ENCODE measurements around the gene MCFD2. TPM values are rescaled to one million over a fixed set of nuclear protein-coding genes. Genes with fewer than 3 reads are reported as not detected.

The MCFD2 gene
- total RNA-seq, 1 experiment from 2014 or later, result 84.9 TPM

DNA sequence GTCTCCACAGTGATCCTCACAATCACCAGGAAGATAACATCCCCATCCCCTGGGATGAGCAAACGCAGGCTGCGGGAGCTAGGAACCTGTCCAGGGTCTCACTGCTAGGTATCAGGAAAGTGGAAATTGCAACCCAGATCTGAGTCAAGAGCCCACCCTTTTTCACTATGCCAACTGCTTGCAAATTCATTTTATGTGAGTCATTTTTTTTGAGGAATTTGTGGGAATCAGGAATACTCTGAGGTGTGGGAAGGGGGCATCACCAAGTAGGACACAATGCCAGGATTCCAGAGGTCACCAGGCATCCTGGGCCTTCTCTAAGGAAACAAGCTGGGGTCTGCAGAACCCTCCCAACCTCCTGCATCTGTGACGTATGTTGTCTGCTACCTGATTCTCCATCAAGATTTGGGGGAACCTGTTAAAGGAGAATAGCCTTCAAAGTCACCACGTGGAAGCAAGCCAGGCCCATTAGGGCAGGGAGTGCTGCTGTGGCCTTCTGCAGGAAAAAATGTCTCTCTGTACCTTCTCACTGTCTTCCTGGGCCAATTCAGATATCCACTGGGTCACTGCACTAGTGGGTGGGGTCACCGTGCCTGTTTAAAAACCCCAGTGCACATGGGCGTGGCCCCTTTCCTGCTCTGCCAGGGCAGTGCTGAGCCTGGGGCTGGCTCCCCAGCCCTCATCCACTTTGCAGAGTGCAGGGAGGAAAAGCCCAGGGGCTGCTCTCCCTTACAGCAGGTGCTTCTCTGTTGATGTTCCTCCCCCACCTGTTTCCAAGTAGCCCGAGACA, 50.2 kb downstream of the MCFD2 start:
- in situ Hi-C loops (cut with HindIII; ENCODE audit: low pct_unique_long_range_greater_than_20kb, low sequenced_read_pairs), result no loop called here
- no peak overlapping the region for H3K4me3 ChIP-seq (ENCODE audit: low read depth in 2 of 2, low read length in 2 of 2)
- no peaks in the 10 kb centered on the region for H3K27me3 ChIP-seq (ENCODE audit: control insufficient read depth, insufficient read depth, low read length)
- H3K4me1 ChIP-seq (ENCODE audit: control insufficient read depth, insufficient read depth, low read length), result no peaks in the 10 kb centered on the region
- TF ChIP-seq POLR2AphosphoS5 (IDR thresholded peaks at IDR 0.05; ENCODE audit: low read depth, low read length) (no peak), TCF7L2 (IDR thresholded peaks at IDR 0.05; ENCODE audit: low read depth, low read length) (no peak)
- TF ChIP-seq, protein P1, sequence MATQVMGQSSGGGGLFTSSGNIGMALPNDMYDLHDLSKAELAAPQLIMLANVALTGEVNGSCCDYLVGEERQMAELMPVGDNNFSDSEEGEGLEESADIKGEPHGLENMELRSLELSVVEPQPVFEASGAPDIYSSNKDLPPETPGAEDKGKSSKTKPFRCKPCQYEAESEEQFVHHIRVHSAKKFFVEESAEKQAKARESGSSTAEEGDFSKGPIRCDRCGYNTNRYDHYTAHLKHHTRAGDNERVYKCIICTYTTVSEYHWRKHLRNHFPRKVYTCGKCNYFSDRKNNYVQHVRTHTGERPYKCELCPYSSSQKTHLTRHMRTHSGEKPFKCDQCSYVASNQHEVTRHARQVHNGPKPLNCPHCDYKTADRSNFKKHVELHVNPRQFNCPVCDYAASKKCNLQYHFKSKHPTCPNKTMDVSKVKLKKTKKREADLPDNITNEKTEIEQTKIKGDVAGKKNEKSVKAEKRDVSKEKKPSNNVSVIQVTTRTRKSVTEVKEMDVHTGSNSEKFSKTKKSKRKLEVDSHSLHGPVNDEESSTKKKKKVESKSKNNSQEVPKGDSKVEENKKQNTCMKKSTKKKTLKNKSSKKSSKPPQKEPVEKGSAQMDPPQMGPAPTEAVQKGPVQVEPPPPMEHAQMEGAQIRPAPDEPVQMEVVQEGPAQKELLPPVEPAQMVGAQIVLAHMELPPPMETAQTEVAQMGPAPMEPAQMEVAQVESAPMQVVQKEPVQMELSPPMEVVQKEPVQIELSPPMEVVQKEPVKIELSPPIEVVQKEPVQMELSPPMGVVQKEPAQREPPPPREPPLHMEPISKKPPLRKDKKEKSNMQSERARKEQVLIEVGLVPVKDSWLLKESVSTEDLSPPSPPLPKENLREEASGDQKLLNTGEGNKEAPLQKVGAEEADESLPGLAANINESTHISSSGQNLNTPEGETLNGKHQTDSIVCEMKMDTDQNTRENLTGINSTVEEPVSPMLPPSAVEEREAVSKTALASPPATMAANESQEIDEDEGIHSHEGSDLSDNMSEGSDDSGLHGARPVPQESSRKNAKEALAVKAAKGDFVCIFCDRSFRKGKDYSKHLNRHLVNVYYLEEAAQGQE (IDR thresholded peaks at IDR 0.05; ENCODE audit: insufficient read depth in 1 of 2, low read depth in 2 of 2, low read length in 1 of 2), result no peak
- POLR2A ChIA-PET, result no interaction called here
- H3K9me3 ChIP-seq (ENCODE audit: control insufficient read depth, insufficient read depth, low read depth, low read length), result peaks cover 4% of the 10 kb centered on the region; the same call in 1 of the 2 replicates
- no TSS peak for BruUV-seq (replicated peaks)
- intact Hi-C loops (cut with micrococcal nuclease; ENCODE audit: unreplicated experiment), result no loop called here
- no peaks in the 10 kb centered on the region for H3K36me3 ChIP-seq (ENCODE audit: control insufficient read depth, insufficient read depth, low read length)
- DNase-seq (ENCODE audit: low read depth, low spot score) (no peak), ATAC-seq (no peak)
- CTCF ChIA-PET, result no interaction called here
- no peak overlapping the region for H3K27ac ChIP-seq (ENCODE audit: low read length)

- Histone ChIP-seq H3K4me1 (ENCODE audit: control insufficient read depth, insufficient read depth, low read length) (no peaks in the 10 kb centered on the region), H3K27ac (ENCODE audit: low read length) (no peak overlapping the region), H3K4me3 (ENCODE audit: low read depth in 2 of 2, low read length in 2 of 2) (no peak overlapping the region), H3K36me3 (ENCODE audit: control insufficient read depth, insufficient read depth, low read length) (no peaks in the 10 kb centered on the region), H3K27me3 (ENCODE audit: control insufficient read depth, insufficient read depth, low read length) (no peaks in the 10 kb centered on the region), H3K9me3 (ENCODE audit: control insufficient read depth, insufficient read depth, low read depth, low read length) (peaks cover 4% of the 10 kb centered on the region; the same call in 1 of the 2 replicates)
- DNase-seq (ENCODE audit: low read depth, low spot score) (no peak), ATAC-seq (no peak)
- no TSS peak for BruUV-seq (replicated peaks)
- TF ChIP-seq POLR2AphosphoS5 (IDR thresholded peaks at IDR 0.05; ENCODE audit: low read depth, low read length) (no peak), SIN3A (IDR thresholded peaks at IDR 0.05; ENCODE audit: borderline replicate concordance, insufficient read depth, low read depth, low read length) (no peak), TCF7L2 (IDR thresholded peaks at IDR 0.05; ENCODE audit: low read depth, low read length) (no peak)
- TF ChIP-seq, protein P1 (IDR thresholded peaks at IDR 0.05; ENCODE audit: insufficient read depth in 1 of 2, low read depth in 2 of 2, low read length in 1 of 2), result no peak
- TF ChIP-seq, protein P2, sequence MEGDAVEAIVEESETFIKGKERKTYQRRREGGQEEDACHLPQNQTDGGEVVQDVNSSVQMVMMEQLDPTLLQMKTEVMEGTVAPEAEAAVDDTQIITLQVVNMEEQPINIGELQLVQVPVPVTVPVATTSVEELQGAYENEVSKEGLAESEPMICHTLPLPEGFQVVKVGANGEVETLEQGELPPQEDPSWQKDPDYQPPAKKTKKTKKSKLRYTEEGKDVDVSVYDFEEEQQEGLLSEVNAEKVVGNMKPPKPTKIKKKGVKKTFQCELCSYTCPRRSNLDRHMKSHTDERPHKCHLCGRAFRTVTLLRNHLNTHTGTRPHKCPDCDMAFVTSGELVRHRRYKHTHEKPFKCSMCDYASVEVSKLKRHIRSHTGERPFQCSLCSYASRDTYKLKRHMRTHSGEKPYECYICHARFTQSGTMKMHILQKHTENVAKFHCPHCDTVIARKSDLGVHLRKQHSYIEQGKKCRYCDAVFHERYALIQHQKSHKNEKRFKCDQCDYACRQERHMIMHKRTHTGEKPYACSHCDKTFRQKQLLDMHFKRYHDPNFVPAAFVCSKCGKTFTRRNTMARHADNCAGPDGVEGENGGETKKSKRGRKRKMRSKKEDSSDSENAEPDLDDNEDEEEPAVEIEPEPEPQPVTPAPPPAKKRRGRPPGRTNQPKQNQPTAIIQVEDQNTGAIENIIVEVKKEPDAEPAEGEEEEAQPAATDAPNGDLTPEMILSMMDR (IDR thresholded peaks at IDR 0.05), result no peak
- in situ Hi-C loops (cut with HindIII; ENCODE audit: low pct_unique_long_range_greater_than_20kb, low sequenced_read_pairs), result no loop called here
- ChIA-PET CTCF (no interaction called here), POLR2A (no interaction called here)
- intact Hi-C loops (cut with micrococcal nuclease; ENCODE audit: unreplicated experiment), result no loop called here
Measured at GRCh38 chr2:46863882-46864281, 51.7 kb downstream of the MCFD2 start.
